GM18507 (cell line): Measurements from ENCODE around the gene PRRT1B.
"Not testable (repeated sequence)": the region's sequence is repeated elsewhere in the genome, so short reads cannot be mapped to it uniquely, and the experiment has no call there.

Experiments used
- DNase-seq: peaks from one replicate; pipeline ENCODE4 v3.0.0; 2011; ENCODE audit warnings: low read depth; ENCODE audit not compliant: insufficient read length; ENCODE audit errors: extremely low spot score
- FAIRE-seq: peaks from 2 replicates; lab custom pipeline; 2011; peaks lifted over from hg19 to GRCh38; lab: Jason Lieb, UNC

PRRT1B gene

GRCh38 chr9:131545786-131546335 is 538 bp downstream of the PRRT1B start:
- DNase-seq, result no peak
- no peak for FAIRE-seq

DNA sequence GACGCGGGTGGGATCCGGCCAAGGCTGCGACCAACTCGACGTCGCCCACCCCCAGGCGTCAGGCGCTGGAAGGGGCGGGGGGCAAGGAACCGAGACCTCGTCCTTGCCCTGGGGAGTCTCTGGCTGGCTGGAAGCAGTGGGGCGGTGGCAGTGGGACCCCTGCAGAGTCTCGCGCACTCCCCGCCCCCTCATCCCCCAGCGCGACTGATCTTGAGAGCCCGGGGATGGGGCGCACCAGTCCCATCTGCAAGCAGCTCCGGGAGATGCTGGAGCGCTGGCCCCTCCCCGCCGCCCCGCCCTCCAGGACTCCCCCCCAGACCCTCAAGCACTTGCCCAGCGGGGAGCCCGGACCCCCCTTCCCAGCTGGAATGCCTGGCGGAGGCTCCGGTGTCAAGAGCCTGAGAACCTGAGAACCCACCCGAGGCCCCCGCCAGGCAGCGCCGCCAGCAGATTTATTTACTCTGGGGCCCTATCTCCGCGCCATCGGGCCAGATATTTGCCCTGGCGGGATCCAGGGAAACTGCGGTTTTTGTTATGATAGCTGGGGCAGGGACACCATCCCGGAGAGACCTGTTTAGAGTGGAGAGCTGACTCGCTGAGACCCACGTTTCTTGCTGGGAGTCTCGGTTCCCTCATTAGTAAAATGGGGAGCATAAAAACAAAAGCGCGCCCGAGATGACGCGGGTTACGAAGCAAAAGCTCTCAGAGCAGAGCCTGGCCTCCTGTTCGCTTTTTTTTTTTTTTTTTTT is 1.2 kb downstream of the PRRT1B start:
- DNase-seq (no peak), FAIRE-seq (no peak)

GRCh38 chr9:131549186-131549585 is 3.9 kb downstream of the PRRT1B start:
- not testable (repeated sequence) for FAIRE-seq, DNase-seq

DNA sequence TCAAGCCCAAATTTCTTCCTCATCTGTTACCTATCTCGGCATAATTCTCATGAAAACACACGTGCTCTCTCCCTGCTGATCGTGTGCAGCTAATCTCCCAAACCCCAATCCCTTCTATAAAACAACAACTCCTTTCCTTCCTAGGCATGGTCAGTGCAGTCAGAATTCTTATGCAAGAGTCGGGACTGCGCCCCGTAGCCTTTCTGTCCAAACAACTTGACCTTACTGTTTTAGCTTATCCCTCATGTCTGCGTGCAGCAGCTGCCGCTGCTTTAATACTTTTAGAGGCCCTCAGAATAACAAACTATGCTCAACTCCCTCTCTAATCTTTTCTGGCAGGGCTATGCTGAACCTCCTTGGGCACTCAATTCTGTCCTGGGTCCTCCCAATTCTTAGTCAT is 5.1 kb downstream of the PRRT1B start:
- FAIRE-seq, DNase-seq: not testable (repeated sequence)

DNA sequence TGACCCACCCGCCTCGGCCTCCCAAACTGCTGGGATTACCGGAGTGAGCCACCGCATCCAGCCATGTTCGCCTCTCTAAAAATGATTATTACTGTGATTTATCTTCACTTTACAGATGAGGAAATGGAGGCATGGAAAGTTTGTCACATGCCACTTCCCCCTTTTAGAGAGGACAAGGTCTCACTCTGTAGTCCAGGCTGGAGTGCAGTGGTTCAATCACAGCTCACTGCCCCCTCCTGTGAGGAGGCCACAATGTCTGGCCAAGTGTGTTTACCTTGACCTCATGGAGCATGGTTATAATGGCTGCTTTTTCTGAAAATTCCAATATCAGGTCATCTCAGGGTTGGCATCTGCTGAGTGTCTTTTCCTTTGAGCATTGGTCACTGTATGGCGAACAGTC is 6.7 kb downstream of the PRRT1B start:
- no peak for FAIRE-seq
- no peak for DNase-seq

GRCh38 chr9:131554087-131554842 is 8.9 kb downstream of the PRRT1B start:
- no peak for FAIRE-seq
- no peak for DNase-seq

DNA sequence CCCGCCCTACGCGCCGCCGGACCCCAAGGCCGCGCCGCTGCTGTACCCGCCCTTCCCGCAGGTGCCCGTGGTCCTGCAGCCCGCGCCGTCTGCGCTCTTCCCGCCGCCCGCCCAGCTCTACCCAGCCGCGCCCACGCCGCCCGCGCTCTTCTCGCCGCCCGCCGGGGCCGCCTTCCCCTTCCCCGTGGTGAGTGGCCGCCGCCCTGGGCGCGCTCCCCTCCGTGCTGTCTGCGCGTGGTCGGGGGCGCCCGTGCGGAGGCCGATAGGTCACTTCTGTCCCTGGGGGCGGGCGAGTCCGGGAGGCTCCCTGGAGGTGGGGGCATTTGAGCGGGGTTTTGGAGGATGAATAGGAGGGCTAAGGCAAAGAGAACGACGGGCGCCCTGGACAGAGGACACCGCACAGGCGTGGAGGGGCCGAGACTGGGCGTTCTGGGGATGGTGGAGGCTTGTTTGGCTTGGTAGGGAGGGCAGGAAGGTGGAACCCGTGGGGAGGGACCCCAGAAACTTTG is 9.6 kb downstream of the PRRT1B start:
- DNase-seq (no peak), FAIRE-seq (no peak)

GRCh38 chr9:131555841-131556673 is 10.7 kb downstream of the PRRT1B start:
- no peak for FAIRE-seq

DNA sequence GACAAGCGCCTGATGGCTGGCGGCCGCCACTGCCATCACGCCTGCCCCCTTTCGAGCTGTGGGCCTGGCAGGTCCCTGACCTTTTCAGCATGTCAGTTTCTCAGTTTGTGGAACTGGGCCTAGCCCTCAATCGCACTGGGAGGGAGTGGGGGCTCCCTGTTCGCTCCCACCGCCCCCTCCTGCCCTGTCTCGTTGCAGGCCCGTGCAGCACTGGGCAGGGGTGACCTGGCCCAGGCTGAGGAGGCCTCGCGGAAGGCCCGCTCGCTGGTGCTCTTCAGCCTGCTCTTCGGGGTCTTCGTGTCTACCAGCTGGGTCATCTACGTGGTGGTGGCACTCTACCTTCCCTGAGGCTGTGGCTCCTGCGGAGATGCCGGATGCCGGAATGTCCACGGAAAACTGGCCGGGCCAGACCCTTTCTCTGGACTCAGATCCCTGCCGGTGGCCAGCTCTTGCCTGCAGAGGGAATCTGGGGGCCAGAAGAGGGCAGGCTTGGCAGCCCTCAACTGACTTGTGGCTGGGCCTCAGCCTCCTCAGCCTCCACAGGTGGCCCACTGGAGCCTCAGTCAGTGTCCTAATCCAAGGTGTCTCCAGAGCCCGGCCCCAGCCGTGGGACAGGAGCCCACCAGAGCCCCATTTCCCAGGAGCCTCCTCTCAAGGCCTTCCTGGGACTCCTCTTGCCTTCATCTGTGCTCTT is 12.7 kb downstream of the PRRT1B start:
- DNase-seq (no peak), FAIRE-seq (no peak)

More at GRCh38 chr9:131555841-131556673, 10.7 kb downstream of the PRRT1B start:
- no peak for DNase-seq

DNA sequence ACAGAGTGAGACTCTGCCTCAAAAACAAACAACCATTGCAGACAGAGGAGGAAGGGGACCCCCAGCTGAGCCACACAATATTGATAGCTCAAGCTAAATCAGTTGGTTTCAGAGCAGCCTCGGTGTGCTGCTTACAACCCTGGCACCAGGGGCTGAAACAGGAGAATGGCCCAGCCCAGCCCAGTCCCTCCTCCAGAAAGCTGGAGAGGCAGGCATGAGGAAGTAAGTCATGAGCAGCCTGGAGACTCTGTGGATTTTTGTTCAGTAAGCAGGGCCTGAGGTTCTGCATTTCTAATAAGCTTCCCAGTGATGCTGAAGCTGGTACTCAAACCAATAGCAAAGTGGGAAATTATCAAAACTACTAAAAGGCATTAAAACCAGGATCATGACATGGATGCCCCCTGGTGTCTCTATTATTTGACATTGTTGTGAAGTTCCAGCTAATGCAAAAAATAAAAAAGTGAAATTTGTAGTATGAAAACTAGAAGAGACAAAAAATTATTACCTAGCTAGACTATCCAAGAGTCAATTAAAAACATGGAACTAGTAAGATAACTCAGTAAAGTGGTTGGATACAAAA is 14.2 kb downstream of the PRRT1B start:
- DNase-seq, result no peak
- no peak for FAIRE-seq

GRCh38 chr9:131562032-131562959 is 17.0 kb downstream of the PRRT1B start:
- FAIRE-seq (no peak), DNase-seq (no peak)

DNA sequence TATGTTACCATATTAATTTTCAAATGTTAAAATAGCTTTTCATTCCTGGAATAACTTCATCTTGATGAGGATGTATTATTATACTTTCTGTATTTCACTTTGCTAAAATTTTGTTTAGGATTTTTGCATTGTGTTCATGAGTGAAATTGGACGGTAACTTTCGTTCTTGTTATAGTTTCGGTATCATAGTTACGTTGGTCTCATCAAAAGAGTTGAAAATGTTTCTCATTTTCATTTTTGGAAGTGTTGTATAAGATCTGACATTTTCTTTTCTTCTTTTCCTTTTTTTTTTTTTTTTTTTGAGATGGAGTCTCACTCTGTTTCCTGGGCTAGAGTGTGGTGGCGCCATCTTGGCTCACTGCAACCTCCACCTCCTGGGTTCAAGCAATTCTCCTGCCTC is 20.0 kb downstream of the PRRT1B start:
- DNase-seq, result no peak
- peak; percentile 5 for FAIRE-seq

DNA sequence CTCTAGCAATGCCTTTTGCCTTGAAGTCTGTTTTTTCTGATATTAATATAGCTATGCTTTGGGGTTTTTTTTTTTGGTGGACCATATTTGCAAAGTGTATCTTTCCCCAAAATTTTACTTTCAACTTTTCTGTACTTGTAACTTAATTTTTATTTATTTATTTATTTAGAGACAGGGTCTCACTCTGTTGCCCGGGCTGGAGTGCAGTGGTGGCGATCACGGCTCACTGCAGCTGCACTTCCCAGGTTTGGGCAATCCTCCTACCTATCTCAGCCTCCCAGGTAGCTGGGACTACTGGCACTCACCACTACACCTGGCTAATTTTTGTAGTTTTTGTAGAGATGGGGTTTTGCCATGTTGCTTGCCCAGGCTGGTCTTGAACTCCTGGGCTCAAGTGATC is 20.8 kb downstream of the PRRT1B start:
- DNase-seq (no peak), FAIRE-seq (no peak)

DNA sequence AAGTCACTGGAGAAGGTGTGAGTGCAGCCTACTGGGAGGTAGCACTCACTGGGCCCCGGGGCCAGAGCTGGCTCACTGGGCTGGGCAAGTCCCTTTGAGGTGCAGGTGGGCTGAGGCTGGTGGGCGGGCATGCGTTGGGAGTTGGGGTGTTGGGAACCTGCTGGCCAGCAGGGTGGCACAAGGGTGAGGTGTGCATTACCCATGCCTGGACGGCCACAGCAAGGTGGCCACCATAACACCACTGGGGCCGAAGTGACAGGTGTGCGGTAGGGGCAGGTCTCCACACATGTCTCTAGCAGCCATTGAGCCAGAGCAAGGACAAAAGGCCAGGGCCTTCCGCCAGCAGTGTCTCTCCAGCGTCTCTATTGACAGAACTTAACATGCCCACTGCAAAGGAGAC is 22.6 kb downstream of the PRRT1B start:
- FAIRE-seq, result no peak
- no peak for DNase-seq

- DNase-seq (no peak), FAIRE-seq (no peak)
Measured at GRCh38 chr9:131574730-131575640, 29.7 kb downstream of the PRRT1B start.

- no peak for FAIRE-seq
- no peak for DNase-seq
Measured at GRCh38 chr9:131575946-131576853, 30.9 kb downstream of the PRRT1B start.
